ENCODE results near the gene CHADL.

DNA sequence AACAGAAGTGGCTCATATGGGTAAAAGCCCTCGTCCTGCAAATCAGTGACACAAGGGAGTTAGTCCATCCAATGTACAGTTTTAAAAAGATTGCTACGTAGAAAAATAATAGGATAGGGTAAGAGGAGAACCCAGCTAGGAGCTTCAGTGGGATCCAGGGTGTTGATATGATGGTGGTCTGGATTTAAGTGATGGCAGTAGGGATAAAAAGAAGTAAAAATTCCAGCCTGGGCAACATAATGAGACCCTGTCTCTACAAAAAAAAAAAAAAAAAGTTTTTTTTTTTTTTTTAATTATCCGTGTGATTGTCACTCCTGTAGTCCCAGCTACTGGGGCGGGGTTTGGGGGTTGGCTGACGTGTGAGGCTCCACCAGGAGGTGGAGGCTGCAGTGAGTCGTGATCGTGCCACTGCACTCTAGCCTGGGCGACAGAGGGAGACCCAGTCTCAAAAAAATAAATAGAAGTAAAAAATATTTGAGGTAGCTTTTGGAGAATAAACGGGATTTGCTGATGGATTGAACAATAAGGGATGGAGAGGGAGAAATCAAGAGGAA, 42.6 kb downstream of the CHADL start:
- TF ChIP-seq, protein P1, sequence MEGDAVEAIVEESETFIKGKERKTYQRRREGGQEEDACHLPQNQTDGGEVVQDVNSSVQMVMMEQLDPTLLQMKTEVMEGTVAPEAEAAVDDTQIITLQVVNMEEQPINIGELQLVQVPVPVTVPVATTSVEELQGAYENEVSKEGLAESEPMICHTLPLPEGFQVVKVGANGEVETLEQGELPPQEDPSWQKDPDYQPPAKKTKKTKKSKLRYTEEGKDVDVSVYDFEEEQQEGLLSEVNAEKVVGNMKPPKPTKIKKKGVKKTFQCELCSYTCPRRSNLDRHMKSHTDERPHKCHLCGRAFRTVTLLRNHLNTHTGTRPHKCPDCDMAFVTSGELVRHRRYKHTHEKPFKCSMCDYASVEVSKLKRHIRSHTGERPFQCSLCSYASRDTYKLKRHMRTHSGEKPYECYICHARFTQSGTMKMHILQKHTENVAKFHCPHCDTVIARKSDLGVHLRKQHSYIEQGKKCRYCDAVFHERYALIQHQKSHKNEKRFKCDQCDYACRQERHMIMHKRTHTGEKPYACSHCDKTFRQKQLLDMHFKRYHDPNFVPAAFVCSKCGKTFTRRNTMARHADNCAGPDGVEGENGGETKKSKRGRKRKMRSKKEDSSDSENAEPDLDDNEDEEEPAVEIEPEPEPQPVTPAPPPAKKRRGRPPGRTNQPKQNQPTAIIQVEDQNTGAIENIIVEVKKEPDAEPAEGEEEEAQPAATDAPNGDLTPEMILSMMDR (IDR thresholded peaks at IDR 0.05; ENCODE audit: low read depth, low read length, poor library complexity, severe bottlenecking) = no peak
- TF ChIP-seq EZH2phosphoT487 (IDR thresholded peaks at IDR 0.05; ENCODE audit: borderline replicate concordance, low read length) = no peak

All from DOHH2 (cell line).